Measurements from ENCODE around the gene KCTD2.

KCTD2 gene

DNA sequence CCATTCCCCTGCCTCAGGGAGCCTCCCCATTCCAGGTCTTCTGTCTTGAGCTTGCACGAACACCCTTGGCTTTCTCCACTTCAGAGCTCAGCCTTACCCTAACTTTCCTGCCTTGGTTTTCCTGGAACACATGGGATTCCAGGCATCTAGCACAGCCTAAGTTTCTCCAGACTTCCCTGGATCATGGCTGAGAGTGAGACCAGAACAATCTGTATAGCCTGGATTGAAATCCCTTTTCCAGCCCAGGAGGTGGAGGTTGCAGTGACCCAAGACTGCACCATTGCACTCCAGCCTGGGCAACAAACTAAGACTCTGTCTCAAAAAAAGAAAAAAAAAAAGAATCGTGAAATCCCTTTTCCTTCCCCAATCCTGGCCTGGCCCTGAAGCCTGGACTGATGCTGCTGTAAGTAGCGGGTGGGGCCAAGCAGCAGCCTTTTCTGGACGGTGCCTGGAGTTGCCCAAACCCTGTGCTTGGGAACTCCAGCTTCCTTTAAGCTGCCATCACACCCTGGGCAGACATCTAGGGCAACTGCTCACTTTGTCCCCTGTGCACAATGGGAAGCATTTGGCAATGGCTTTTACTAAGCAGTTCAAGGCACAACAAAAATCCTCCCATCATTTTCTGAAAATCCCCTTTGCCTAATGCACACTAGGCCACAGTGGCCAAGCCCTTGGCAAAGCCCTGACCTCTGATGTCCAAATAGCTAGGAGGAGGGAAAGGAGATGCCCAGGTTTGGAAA, 28.7 kb downstream of the KCTD2 start:
- DNase-seq (ENCODE audit: low read depth in 2 of 2, low spot score in 1 of 2), result no peak

GRCh38 chr17:75077072-75077495, 30.1 kb downstream of the KCTD2 start:
- DNase-seq (ENCODE audit: low read depth in 2 of 2, low spot score in 1 of 2), result no peak

DNA sequence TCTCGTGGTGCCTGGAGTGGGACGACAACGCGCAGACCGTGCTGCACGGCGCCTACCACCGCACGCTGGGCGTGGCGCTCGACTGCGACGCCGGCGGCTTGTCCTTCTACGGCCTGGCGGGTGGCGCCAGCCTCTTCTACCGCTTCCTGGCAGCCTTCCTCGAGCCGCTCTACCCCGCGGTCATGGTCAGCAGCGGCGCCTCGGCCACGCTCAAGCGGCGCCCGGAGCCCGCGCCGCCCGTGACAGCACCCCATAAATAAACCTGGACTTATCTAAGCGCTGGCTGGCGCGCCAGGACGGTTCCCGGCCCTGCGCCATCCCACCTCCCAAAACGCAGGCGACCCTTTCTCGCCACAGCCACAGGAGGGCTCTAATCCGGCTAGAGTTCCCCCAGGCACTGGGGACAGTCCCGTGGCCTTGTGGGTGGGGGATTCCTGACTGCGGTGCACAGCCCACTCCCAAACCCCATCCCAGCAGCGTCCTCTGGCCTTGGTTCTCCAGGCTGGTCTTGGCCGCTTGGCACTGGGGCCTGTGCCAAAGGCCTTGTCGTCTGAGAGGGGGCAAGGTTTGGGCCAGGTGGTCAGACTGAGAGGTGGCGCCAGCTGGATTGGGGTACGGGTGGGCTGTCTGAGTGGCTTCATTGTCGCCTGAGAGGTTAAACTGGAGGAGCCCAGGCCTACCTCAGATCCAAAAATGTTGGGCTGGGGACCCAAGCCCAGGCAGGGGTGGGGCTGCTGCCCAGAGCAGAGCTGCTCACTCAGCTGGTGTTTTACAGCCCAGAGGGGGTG, 30.7 kb downstream of the KCTD2 start:
- DNase-seq (ENCODE audit: low read depth in 2 of 2, low spot score in 1 of 2), result peak in 1 of 2 donors; percentile 10

- DNase-seq (ENCODE audit: low read depth in 2 of 2, low spot score in 1 of 2), result no peak
Measured at GRCh38 chr17:75078284-75079022, 31.4 kb downstream of the KCTD2 start.

DNA sequence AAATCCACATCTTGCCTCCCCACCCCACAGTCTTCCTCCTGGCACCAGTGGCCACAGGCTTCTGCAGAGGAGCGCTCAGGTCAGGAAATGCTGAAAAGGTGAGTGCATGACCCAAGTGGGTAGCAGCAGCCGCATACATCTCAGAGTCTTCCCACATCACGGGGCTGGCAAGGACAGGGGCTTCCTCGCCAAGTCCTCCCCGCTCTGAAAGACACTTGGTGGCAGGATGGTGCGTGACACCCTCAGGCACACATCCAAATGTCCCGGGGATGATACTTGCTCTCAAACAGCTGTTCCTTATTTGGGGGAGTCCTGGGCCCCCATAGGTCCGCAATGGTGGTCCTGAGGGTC, 32.0 kb downstream of the KCTD2 start:
- no peak for DNase-seq (ENCODE audit: low read depth in 2 of 2, low spot score in 1 of 2)

GRCh38 chr17:75081611-75082540, 34.9 kb downstream of the KCTD2 start:
- no peak for DNase-seq (ENCODE audit: low read depth in 2 of 2, low spot score in 1 of 2)

- DNase-seq (ENCODE audit: low read depth in 2 of 2, low spot score in 1 of 2), result no peak
Measured at GRCh38 chr17:75082683-75083082, 35.7 kb downstream of the KCTD2 start.

DNA sequence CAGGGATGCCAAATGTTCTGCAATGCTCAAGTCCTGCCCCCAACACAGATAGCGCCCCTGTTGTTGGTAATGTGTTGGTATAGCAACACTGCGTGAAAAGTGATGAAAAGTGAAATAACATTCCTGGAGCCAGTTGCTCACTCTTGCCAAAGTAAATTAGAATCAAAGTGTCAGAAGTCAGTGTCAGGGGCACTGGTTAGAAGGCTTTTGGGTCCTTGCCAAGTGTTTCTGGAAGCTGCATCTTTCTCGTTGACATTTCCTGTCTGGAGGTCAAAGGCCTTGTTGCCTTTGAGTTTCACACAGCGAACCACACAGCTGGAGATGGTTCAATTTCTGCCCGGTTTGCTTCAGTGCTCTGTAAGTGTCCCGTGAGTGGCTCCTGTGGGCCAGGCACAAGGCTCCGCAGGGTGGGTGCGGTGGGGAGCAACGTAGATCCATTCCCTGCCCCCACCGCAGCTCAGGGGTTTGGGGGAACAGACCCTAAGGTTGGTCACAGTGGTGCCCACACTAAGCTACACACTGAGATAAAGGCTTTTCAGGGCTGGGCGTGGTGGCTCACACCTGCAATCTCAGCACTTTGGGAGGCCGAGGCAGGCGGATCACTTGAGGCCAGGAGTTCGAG, 37.1 kb downstream of the KCTD2 start:
- DNase-seq (ENCODE audit: low read depth in 2 of 2, low spot score in 1 of 2), result no peak

DNA sequence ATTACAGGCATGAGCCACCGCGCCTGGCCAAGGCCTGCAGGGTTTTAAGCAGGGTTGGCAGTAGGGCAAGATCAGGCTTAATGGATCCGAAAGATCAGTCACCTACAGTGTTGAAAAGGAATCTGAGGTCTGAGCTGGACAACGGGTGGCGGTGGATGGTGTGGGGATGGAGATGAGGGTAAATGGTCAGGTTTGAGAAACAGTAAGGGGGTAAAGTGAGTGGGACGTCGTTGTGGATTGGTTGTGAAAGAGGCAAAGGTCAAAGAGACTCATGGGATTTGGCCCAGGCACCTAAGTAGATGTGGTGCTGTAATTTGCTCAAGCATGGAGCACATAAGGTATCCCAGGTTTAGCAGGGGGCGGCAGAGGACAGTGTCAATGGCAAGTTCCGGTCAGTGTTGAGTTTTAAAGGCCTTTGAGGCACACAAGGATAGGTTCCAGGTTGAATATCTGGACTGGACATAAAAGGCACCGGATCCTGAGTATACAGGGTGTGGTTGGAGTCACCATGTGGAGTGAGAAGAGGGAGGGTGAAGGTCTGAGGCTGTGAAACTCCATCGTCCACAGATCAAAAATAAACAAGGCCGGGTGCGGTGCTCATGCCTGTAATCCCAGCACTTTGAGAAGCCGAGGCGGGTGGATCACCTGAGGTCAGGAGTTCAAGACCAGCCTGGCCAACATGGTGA, 39.6 kb downstream of the KCTD2 start:
- no peak for DNase-seq (ENCODE audit: low read depth in 2 of 2, low spot score in 1 of 2)

GRCh38 chr17:75087182-75087557, 40.1 kb downstream of the KCTD2 start:
- DNase-seq (ENCODE audit: low read depth in 2 of 2, low spot score in 1 of 2), result no peak

DNA sequence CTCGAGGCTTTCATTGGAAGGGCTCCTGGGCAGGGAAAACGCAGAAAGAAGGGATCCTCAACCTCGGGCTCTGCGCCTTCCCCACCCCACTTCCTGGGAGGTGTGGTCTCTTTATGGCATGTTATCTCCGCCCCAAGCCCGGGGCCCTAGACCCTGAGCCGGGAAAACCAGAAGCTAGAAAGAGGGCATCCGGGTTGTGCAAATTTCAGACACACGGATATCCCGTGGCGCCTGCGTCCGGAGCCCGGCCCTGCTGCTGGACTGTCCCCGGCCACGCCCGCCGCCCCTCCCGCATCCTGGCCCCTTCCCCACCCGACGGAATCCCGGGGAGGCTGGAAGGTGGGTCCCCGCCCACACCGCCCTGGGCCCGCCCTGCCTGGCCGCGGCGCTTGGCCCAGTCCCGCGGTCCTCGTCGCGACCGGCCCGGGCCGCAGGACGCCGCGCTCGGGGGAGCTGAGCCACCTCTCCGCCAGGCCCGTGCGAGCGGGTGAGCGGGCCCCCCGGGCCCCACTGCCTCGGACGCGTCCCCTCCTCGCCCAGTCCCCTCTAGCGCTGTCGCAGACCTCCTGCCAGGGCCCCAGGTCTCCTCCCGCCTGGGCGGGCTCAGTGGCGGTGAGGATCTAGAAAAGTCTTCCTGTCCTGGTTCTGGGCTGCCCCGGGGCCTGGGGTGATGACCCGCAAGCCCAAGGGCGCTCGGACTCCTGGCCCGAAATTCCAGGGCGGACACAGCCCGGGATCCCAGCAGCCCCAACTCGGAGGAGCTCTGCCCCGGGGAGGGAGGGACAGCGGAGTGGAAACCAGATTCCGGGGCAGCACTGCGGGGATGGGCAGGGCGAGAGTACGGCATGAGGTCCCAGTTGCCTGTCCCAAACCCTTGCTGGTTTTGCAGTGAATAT, 40.8 kb downstream of the KCTD2 start, which contains the start of gene SLC16A5:
Gene SLC16A5, plus strand, starts transcription at position 397 of the 896 bp plus-strand sequence. CDS start 5,683 bp downstream, outside the sequence.
- DNase-seq (ENCODE audit: low read depth in 2 of 2, low spot score in 1 of 2), result no peak

DNA sequence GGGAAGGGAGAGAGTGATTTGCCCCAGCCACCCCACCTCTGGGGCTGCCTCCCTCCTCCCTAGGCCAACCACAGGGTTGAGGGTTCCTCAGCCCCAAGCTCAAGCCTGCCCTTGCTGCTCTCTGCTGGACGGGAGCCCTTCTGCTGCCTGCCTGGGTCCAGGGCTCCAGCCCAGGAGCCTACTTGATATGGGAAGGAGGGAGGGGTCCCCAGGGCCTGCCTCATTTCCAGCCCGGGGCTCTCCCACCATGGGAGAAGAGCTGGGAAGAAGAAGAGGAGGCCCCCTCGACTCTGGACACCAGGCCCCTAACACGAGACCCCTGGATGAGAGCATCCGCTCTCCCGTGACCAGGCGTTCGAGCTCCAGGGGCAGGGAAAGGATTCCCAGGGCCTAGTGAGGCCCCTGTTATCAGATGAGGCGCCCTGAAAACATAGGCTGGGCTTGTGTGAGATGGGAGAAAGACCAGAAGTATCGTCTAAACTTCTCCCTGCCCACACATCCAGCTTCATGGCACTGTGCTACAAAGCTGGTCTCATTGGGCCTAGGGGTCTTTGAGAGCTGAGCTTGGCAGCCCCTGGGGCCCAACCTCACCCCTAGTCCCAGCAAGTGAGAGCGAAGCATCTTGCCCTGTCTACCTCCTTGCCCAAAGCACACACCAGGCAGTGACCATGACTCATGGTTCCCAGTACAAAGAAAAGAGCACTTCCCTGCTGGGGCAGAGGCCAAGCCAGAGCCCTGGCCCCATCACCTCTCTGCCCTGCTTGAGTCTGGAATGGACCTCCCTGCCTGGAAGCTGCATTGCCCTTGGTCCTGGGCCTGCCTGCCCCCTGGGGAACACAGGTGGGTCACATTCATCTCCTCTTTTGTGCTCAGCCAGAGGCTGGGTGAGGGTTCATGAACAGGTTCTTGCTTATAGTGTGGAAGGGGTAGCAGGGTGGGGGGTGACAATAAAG, 41.7 kb downstream of the KCTD2 start:
- DNase-seq (ENCODE audit: low read depth in 2 of 2, low spot score in 1 of 2), result no peak

- DNase-seq (ENCODE audit: low read depth in 2 of 2, low spot score in 1 of 2), result no peak
Measured at GRCh38 chr17:75090871-75091854, 44.1 kb downstream of the KCTD2 start.

DNA sequence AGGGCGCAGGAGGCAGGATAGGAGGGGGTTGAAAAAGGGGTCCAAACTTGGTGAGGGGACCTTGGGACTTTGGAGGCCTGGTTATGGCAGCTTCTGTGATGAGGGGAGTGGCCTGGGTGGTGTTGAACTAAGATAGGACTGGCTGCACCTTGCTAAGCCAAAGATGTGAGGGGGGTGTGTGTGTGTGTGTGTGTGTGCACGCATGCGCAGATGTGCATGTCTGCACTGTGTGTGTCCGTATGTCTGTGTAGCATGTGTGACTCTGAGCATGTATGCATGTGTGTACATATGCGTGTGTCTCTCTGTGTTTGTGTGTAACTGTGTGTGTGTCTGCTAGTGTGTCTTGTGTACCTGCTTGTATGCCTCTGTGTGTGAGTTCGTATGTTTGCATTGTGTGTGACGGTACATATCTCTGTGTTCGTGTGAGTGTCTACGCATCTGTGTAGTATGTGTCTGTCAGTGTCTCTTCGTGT, 44.9 kb downstream of the KCTD2 start:
- no peak for DNase-seq (ENCODE audit: low read depth in 2 of 2, low spot score in 1 of 2)

GRCh38 chr17:75093548-75094158, 46.6 kb downstream of the KCTD2 start:
- no peak for DNase-seq (ENCODE audit: low read depth in 2 of 2, low spot score in 1 of 2)

DNA sequence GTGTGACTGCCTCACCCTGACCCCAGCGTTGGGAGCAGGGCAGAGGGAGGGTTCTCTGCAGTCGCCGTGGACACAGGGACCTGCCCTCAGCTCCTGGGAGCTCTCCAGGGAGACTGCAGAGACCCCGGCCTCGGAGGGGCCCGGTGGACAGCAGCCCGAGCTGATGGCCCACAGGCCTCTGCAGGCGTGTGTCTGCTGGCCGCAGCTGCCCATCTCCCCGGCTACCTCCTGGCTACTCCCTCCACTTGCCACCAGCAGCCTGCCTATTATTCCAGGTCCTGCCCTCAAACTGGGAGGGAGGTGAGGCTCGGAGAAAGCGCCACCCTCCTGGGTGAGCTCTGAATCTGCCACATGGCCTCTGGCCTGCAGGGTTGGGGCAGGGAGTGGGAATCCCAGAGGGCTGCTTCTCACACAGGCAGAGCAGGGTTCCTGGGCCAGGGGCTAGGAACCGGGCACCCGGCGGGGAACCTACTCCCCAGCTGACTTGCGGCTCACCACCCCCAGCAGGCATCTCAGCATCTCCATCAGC, 47.9 kb downstream of the KCTD2 start:
- no peak for DNase-seq (ENCODE audit: low read depth in 2 of 2, low spot score in 1 of 2)

Measured in stimulated activated CD8-positive, alpha-beta memory T cell treated with anti-CD3 and anti-CD28 coated beads, Interleukin-4, amount 100 ng/mL, for 1 hour (primary cell).